Osteocyte (in vitro differentiated cells): Measurements from ENCODE around the gene KLF5. TPM values are rescaled to one million over a fixed set of nuclear protein-coding genes. Genes with fewer than 3 reads are reported as not detected.

Source experiments
- DNase-seq: peaks from one replicate; pipeline ENCODE4 v3.0.0; 2021; ENCODE audit warnings: mixed read lengths; ENCODE audit not compliant: unreplicated experiment; ENCODE audit errors: extremely low spot score
- H3K27ac Mint-ChIP-seq: one replicate; pipeline ENCODE4 v1.8.0; 2021; ENCODE audit warnings: mild to moderate bottlenecking, mixed read lengths; ENCODE audit not compliant: unreplicated experiment
- H3K27me3 Mint-ChIP-seq: one replicate; pipeline ENCODE4 v1.8.0; 2021; ENCODE audit warnings: mixed read lengths; ENCODE audit not compliant: unreplicated experiment
- H3K36me3 Mint-ChIP-seq: one replicate; pipeline ENCODE4 v1.8.0; 2021; ENCODE audit warnings: mixed read lengths; ENCODE audit not compliant: unreplicated experiment
- H3K4me1 Mint-ChIP-seq: one replicate; pipeline ENCODE4 v1.8.0; 2021; ENCODE audit warnings: mixed read lengths; ENCODE audit not compliant: unreplicated experiment
- H3K4me3 Mint-ChIP-seq: one replicate; pipeline ENCODE4 v1.8.0; 2021; ENCODE audit warnings: mild to moderate bottlenecking, moderate library complexity, mixed read lengths; ENCODE audit not compliant: unreplicated experiment
- H3K9me3 Mint-ChIP-seq: one replicate; pipeline ENCODE4 v1.8.0; 2021; ENCODE audit warnings: mixed read lengths; ENCODE audit not compliant: unreplicated experiment
- CTCF ChIP-seq: fragments of 200-600 bp; sonication (generic); IDR thresholded peaks from 2 replicates; pipeline ENCODE4 v1.5.0; 2021; ENCODE audit warnings: antibody characterized with exemption, mild to moderate bottlenecking, moderate library complexity
- total RNA-seq: library from RNA; stranded (reverse); gene quantifications from 2 replicates; pipeline ENCODE4 v1.2.1, GENCODE V29; 2021

KLF5 gene
- total RNA-seq, 1 donor from 2014 or later, result 2.6 TPM

DNA sequence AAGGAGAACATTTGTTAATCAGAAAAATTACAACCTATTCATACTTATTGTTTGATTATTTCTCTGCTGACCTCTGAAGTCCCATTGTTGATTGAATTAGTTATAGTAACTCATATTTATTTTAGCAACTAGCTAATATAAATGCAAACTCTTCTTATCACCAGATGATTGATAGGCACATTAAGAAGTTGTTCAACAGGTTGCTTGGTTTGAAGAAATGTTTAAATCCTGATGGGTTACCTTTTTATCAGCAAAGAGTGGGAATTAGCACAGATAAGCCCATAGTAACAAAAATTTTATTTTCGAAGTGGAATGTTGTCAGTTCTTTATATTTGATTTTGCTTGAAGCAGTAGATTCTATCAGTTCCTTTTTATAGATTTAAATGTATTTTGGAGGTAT is 44.4 kb downstream of the KLF5 start:
- no peaks in the 10 kb centered on the region for H3K4me1 Mint-ChIP-seq
- no peak for TF ChIP-seq CTCF
- peaks cover 2% of the 10 kb centered on the region for H3K27me3 Mint-ChIP-seq
- H3K36me3 Mint-ChIP-seq, result no peaks in the 10 kb centered on the region
- no peak overlapping the region for H3K27ac Mint-ChIP-seq
- no peaks in the 10 kb centered on the region for H3K9me3 Mint-ChIP-seq
- H3K4me3 Mint-ChIP-seq, result no peak overlapping the region
- DNase-seq, result no peak

DNA sequence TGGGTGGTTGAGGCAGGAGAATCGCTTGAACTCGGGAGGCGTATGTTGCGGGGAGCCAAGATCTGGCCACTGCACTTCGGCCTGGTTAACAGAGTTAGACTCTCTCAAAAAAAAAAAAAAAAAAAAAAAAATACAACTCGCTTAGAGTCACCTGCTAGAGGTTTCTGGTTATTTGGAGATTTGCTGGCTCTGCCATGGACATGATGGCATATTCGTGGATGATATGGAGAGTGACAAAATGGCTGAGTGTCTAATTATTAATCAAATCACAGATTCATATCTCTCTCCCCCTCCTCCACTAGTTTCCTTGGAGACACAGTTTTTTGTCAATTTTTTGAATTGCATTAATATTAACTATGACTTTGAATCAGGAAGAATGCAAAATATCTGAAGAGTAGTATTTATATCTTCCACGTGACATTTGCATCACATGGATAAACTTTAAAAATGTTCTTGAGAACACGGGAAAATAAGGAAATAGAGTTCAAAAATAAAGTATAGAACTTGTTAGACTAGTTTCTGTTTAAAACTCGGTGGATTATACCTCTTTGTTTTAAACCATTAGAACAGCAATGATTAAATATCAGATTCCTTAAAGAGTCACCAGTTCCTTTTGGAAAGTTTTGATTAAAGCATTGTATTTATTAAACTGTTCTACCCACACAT is 47.8 kb downstream of the KLF5 start:
- Mint-ChIP-seq H3K4me1 (no peaks in the 10 kb centered on the region), H3K36me3 (no peaks in the 10 kb centered on the region), H3K9me3 (no peaks in the 10 kb centered on the region), H3K27ac (no peak overlapping the region), H3K27me3 (peaks cover 2% of the 10 kb centered on the region), H3K4me3 (no peak overlapping the region)
- no peak for TF ChIP-seq CTCF
- no peak for DNase-seq

GRCh38 chr13:73107481-73107880 is 48.7 kb downstream of the KLF5 start:
- no peak overlapping the region for H3K4me3 Mint-ChIP-seq
- H3K27me3 Mint-ChIP-seq, result peaks cover 2% of the 10 kb centered on the region
- DNase-seq, result no peak
- no peaks in the 10 kb centered on the region for H3K4me1 Mint-ChIP-seq
- no peaks in the 10 kb centered on the region for H3K36me3 Mint-ChIP-seq
- H3K9me3 Mint-ChIP-seq, result no peaks in the 10 kb centered on the region
- TF ChIP-seq CTCF, result no peak
- H3K27ac Mint-ChIP-seq, result no peak overlapping the region

GRCh38 chr13:73107970-73108369 is 49.2 kb downstream of the KLF5 start:
- no peak for DNase-seq
- H3K27ac Mint-ChIP-seq, result no peak overlapping the region
- peaks cover 2% of the 10 kb centered on the region for H3K27me3 Mint-ChIP-seq
- H3K4me1 Mint-ChIP-seq, result no peaks in the 10 kb centered on the region
- H3K4me3 Mint-ChIP-seq, result no peak overlapping the region
- H3K36me3 Mint-ChIP-seq, result no peaks in the 10 kb centered on the region
- TF ChIP-seq CTCF, result no peak
- no peaks in the 10 kb centered on the region for H3K9me3 Mint-ChIP-seq

GRCh38 chr13:73109288-73109899 is 50.6 kb downstream of the KLF5 start:
- no peak for DNase-seq
- no peak overlapping the region for H3K27ac Mint-ChIP-seq
- no peak overlapping the region for H3K4me3 Mint-ChIP-seq
- no peak for TF ChIP-seq CTCF
- no peaks in the 10 kb centered on the region for H3K4me1 Mint-ChIP-seq
- H3K36me3 Mint-ChIP-seq, result no peaks in the 10 kb centered on the region
- H3K27me3 Mint-ChIP-seq, result peaks cover 2% of the 10 kb centered on the region
- H3K9me3 Mint-ChIP-seq, result no peaks in the 10 kb centered on the region
